Measurements from ENCODE around the gene CCDC70.

CCDC70 gene

GRCh38 chr13:51831519-51831918 lies 30.2 kb upstream of the CCDC70 start:
- no peak for DNase-seq

GRCh38 chr13:51832471-51833152 lies 29.2 kb upstream of the CCDC70 start:
- no peak for DNase-seq

- DNase-seq = no peak
Measured at GRCh38 chr13:51833980-51834379, 27.8 kb upstream of the CCDC70 start.

DNA sequence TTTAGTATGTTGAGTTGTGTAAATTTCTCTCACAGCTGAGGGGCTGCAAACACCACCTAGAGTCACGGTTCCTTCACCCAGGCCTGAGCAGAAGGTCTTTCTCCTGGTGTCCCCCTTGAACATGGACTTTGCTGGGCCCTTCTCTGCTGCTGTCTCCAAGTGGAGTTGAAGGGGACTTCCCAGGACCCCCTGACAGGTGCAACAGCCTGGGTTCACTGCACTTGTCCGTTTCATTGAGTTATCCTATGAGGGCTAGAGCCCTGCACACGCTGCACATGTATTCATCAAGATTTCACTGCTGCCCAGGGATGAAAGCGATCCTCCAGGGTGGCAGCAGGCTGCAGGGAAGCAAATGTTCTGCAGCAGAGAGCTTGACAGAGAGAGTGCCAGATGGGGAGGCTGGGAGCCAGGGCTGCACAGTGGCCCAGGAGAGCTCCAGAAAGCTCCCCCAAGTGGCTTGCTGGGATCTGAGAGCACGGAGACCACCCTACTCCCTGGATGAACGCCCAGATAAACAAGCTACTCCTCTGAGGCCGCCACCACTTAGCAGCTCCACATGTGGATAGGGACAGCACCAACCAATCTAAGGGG lies 27.1 kb upstream of the CCDC70 start:
- no peak for DNase-seq

DNA sequence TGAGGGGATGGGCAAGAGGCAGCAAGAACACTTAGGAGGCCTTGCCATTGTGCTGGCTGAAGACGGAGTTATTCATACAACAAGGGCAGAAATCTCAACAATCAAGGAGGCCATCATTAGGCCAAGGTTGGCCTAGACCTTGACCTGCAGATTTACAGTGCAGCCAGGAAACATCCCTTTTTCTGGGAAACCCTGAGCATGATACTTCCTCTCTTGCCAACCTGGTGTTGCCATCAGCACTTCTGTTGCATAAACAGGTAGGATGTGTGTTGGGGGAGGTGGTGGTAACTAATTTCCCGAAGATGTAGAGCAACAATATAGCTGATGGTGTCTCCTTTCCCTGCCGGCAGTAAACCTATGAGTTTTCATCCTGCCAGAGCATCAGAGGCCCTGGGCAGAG lies 24.8 kb upstream of the CCDC70 start:
- no peak for DNase-seq

GRCh38 chr13:51838240-51838846 lies 23.4 kb upstream of the CCDC70 start:
- DNase-seq = peak; percentile 12

- DNase-seq = no peak
Measured at GRCh38 chr13:51839711-51840540, 21.8 kb upstream of the CCDC70 start.

DNA sequence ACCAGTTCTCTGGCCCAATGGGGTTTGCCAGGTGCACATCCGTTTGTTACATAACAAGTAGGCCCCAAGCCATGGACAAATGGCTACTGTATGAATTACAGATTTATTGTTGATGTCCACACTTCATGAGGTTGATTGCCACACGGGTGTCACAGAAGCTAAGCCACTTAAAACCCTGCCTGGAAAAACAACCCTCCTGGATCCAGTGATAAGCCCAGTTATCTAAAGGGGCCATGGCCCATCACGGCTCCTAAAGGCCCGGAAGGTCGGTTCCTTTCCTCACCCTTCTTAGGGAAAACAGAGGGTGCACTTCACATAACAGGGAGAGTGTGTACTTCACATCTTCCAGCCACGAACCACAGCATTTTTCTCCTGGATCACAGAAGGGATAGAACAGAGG lies 20.9 kb upstream of the CCDC70 start:
- DNase-seq = no peak

DNA sequence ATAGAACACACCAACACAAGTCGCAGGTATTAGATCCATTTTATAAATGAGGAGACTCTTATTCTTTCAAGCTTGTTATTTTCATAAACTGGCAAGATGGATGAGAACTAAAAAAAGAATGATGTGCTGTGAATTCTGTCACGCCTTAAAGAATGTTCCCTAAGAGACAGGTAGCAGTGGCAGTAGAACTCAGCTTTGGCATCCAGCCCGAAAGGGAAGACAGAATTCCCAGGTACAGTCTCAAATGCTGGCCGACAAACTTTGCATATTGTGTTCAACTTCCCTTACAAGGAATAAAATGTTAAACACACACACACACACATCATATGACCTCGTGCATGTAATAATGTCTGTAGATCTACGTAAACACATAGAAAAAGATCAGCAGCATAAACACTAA lies 20.0 kb upstream of the CCDC70 start:
- no peak for DNase-seq

- no peak for DNase-seq
Measured at GRCh38 chr13:51843529-51843928, 18.2 kb upstream of the CCDC70 start.

DNA sequence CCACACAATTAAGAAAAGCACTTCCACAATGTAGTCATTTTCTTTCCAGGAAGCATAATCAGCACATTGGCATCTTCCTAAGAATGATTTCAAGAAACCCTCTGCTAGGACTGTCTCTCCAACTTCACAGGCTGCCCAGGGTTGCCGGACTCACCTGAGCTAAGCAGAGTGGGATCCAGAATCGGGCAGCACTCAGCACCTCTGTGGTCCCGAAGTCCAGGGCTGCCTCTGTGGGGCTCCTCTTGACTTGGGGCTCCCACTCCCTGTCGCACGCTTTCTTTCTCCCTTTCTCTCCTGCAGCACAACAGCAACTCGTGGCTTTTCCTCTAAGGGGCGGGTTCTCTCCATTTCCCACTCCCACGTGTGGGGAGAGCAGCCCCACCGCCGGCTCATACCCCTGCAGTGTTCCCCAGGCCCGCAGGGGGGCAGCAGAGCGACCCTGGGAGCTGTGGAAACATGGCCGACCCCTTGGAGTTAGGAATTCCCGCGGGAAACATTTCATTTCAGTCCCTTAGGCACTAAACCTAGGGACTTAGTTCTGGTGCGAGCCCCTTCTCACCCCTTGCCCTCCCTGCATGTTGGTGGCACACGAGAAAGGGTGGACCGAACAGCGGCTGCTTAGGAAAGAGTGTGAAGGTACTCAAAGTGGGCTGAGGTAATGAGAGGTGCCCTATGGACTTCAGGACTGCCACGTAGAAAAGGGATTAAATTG lies 16.8 kb upstream of the CCDC70 start, which contains the start of gene TMEM272:
TMEM272 (minus strand) TSS at position 316 of the 712 bp plus-strand sequence. CDS start 6,647 bp downstream, outside the sequence.
- peak; percentile 31 for DNase-seq

GRCh38 chr13:51845574-51846318 lies 16.0 kb upstream of the CCDC70 start:
- DNase-seq = no peak

- no peak for DNase-seq
Measured at GRCh38 chr13:51846756-51847155, 15.0 kb upstream of the CCDC70 start.

DNA sequence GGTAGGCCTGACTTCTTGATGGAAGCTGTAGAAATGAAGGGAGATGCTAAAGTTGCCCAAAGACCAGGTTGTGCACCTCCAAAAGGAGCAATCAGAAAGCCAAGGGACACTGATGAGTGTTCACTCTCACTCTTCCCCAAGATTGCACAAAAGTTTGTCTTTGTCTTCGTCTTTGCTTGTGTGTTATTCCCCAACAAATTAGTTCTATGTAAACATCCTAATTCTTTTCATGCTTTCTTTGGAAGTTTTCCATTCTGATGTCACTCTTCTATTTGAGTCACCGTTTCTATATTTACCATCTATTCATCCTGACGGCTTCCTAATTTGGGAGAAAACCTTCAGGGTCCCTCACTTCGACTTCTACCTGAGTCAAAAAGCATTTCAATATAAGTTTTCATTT lies 13.1 kb upstream of the CCDC70 start:
- peak; percentile 29 for DNase-seq

DNA sequence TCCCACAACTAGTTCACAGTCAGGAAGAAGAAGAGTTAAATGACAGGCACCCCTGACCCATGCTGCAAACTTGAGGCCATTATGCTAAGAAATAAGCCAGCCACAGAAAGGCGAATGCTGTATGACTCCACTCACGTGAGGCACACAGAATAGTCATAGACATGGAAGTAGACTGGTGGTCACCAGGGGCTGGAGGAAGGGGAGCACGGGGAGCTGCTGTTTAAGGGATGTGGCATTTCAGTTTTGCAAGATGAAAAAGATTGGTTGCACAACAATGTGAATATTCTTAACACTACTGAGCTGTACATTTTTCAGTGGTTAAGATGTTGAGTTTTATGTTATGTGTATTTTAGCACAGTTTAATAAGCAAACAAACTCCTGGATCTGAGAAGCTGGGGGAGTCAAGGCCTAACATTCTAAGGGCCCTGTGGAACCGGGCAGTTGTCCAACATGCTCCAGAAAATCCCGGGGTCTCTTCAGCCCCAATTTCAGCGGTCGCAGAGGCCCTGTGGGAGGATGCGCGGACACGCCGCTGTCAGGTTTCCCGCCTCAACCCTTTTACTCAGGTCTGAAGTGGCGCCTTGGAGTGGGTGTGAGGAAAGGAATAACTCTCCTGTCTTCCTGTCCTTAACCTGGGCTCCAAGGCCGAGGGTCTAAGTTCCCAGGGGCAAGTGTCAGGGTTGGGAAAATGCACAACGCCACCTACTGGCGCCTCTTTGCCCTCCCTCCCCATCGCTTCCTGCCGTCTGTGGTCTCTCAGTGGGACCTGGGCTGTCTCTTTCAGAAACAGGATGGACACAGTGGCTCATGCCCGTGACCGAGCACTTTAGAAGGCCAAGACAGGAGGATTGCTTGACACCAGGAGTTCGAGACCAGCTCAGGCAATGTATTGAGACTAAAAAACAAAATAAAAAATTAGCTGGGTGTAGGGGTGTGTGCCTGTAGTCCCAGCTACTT lies 12.3 kb upstream of the CCDC70 start:
- DNase-seq = no peak

GRCh38 chr13:51856027-51856736 lies 5.6 kb upstream of the CCDC70 start:
- no peak for DNase-seq

DNA sequence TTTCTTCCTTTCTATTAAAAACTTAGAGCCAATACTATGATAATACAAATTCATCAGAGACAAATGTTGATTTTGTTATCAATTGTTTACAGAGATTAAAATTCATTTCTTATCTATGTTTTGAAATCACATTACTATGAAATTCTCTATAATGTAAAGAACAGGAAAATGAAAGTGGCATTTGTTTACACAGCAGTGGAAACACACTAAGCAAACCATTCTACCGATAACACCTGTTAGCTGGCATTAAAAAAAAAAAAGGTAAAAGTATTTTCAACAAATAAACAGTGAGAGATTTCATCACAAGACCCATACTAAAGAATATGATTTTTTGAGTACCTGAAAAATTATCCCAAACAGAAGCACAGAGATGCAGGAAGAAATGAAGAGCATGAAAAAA lies 4.8 kb upstream of the CCDC70 start:
- no peak for DNase-seq

GRCh38 chr13:51858433-51859247 lies 3.1 kb upstream of the CCDC70 start:
- no peak for DNase-seq

- DNase-seq = no peak
Measured at GRCh38 chr13:51862957-51863356, 1.2 kb downstream of the CCDC70 start.

Measured in kidney glomerular epithelial cell (primary cell).